Dedifferentiated amniotic fluid mesenchymal stem cell (primary cell): ENCODE measurements around the gene SLC12A2.

Source experiments
- DNase-seq: peaks from one replicate; pipeline ENCODE4 v3.0.0-alpha.2; 2016; ENCODE audit errors: extremely low spot score

Gene SLC12A2

DNA sequence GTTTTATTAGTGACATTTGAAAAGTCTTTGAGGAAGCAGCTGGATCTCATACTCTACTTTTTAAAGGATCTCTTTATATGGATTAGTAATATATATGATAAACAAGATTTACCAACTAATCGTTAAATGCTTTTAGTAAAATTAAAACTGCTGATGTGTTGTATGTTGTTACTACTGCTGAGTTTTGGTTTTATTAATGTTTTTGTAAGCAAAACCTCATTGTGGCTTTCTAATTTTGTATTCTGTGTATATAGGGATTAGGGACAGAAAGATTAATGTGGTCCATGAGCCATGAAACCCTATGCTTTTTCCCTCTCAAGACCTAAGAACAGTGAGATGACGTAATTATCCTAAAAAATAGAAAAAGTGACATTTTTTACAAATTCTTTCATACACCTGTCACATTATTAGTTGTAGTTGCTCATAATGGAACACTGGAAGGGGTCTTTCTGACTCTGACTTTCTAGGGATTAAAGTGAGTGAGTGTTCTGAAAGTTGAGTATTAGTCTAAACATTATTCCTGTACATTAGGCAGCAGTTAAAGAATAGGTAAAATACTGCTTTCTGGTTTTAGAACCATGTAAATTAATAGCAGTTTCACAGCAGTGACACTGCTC lies 85.9 kb downstream of the SLC12A2 start:
- no peak for DNase-seq

DNA sequence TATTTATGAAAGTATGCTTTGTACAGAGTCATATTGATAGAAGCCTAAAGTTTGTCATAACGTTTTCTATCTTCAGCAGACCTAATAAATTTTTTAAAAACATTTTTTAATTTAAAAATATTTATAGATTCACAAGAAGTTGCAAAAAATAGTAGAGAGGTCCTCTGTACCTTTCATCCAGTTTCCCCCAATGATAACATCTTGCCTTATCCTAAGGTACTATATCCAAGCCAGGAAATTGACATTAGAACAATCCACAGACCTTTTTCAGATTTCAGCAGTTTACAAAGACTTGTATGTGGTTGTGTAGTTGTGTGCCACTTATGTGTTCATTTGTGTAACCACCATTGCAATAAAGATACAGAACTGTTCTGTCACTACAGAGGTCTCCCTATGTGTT lies 88.5 kb downstream of the SLC12A2 start:
- DNase-seq, result no peak

DNA sequence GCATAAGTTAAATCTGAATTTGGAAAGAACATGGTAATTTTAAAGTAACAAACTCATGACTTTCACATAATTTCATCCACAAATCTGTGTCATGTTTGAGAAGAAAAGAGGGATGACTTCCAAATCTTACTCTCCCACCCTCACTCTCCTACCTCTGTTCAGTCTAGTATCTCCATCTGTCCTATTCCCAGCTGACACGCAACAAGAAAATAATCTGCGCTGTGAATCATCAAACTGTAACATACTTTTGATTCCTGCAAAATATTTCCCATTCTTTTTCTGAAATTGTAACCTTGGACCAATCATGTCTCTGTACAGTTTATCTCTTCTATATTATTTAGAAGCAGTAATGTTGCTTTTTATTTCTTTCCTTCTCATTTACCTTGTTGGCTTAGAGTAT lies 91.4 kb downstream of the SLC12A2 start:
- peak; percentile 22 for DNase-seq

DNA sequence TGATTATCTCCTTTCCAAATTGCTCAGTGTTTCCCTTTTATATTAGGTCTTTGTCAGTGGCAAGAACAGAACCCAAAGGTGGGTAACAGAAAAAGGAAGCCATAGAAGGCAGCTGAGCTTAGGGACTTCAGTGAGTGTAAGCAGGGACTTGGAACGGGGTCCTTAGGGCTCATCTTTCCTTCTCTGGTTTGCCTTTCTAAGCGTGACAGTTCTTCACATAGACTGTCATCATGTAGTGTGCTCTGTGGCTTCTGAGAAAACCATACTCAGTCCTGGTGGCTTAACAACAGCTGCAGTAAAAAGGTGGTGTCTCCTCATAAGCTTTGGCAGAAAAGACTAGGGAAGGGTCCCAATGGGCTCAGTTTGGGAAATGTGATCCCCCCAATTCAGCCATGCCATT lies 108.8 kb downstream of the SLC12A2 start:
- no peak for DNase-seq

DNA sequence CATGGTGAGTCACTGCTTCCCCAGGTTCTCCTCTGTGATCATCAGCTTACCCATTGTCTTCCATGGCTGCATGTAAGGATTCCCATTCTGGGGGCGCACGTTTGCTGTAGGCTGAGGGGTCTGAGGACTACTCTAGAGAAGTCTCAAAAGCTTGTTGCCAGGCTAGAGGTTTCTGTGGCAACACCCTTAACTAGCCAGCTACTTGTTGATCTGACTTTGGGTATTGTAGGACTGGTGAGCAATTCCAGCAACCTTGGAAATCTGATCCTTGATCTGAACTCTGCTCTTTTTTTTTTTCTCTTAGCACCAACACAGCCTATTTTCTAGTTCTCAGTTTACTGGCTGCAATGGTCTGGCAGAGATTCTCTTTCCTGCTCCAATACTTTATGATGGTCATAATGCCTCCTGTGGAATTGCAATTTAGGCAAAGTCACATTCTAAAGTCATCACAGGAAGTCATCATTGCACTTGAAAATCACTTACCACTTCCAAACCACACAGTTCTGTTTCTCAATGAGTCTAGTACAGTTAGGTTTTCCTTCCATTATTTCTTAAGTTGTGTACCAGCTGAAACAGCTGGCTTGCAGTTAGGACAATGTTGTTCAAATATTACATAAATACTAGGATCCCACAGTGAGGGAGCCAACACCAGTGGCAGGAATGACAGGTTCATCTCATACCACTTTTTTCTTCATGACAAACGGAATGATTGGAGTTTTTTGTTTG lies 110.3 kb downstream of the SLC12A2 start:
- no peak for DNase-seq

DNA sequence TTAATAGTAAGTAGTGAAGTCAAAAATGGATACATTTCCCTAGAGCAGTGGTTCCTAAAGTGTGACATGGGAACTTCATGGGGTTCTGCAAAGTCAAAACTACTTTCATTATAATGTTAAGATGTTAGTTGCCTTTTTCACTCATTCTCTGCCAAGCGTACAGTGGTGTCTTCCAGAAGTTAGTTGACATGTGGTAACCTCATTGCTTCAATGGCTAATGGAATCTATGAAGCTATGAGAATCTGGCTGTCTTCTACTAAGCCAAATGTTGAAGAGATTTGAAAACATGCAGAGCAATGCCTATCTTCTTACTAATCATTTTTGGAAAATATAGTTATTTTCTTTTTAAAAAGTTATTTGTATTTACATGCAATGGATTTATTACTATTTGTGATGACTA lies 111.8 kb downstream of the SLC12A2 start:
- no peak for DNase-seq

DNA sequence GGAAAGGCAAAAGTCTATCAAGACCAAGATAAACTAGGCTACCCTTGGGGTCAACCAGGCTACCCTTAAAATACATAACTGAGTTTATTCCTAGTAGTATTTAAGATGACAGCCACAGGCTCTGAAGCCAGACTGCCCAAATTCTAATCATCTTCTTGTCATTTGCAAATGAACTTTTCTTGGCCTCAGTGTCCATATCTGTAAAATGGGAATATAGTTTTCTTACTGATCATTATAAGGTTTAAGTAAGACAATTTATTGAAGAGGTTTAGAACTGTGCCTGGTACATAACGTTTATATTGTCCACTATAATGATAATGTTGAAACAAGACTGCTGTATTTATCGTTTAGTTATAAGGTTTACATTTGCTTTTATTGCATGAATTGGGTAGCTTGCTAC lies 112.5 kb downstream of the SLC12A2 start:
- no peak for DNase-seq

DNA sequence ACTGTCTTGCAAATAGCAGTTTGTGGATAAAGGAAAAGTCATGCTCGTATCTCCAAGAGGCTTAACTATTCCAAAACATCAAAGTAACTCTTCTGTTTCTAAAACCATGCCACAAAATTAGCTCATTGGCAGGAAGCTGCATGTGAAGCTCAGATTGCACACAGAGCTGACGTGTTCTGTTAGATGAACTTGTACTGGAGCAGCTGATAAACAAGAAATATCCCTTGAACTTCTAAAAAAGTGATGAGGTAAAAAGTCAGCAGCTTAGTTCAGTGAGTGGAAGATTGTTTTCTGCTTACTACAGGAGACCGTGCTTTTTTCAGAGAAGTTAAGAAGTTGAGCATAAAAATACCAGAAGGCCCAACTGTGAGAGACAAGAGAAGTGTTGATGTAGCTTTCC lies 113.2 kb downstream of the SLC12A2 start:
- peak; percentile 17 for DNase-seq

DNA sequence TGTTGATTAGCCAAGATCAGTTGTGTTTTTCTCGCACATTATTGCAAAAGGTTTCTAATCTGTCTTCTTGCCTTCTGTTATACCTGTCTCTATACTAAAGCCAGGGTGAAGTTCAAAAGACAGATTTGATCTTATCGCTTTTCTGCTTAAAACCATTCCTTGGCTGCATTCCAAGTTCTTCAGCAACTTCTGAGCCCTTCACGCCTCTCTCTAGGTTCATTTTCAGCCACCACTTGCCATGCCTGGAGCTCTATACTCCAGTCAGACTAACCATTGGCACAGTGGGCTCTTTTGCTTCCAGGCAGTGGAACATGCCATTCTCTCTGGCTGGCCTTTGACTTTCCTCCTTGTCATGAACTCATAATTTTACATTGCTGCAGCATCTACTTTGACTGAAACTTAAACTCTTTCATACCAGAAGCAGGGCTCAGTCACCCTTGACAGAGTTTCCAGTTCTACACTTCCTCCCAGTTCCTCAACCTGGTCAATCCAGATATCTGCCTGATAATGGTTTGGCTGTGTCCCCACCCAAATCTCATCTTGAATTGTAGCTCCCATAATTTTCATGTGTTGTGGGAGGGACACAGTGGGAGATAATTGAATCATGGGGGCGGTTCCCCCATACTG lies 114.4 kb downstream of the SLC12A2 start:
- DNase-seq, result no peak

DNA sequence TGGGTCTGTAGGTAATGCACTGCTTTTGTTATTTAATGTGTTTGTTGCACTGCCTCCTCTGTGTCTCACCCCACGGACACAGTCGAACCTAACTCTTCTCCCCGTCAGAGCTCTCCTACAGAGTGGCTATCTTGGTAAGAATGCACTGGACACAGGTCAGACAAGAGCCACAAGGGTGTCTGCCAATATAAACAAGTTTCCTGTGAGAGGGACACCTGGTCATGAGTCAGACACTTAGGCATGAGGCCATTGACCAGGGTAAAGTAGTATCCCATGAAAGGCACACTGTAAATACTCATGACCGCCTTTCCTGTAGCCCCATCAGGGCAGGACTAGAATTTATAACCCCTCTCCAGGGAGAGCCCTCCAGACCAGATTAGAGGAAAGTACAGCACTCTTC lies 115.5 kb downstream of the SLC12A2 start:
- no peak for DNase-seq

DNA sequence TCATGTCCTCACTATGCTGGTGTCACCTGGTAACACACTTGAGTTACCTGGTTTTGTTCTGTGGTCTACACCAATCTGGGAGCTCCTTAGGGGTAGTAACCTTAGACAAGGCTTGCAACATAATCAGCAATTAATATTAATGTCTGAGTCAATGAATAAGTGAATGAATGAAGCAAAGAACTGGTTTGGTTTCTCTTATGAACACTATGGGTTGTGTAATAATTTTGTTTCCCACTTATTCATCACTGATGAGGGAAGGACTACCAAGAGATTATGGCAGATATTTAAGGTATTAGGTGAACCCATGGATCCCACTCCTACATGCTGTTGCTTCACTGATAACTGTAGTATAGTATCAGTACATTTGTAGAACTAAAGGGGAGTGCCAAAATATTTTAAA lies 116.0 kb downstream of the SLC12A2 start:
- DNase-seq, result no peak

DNA sequence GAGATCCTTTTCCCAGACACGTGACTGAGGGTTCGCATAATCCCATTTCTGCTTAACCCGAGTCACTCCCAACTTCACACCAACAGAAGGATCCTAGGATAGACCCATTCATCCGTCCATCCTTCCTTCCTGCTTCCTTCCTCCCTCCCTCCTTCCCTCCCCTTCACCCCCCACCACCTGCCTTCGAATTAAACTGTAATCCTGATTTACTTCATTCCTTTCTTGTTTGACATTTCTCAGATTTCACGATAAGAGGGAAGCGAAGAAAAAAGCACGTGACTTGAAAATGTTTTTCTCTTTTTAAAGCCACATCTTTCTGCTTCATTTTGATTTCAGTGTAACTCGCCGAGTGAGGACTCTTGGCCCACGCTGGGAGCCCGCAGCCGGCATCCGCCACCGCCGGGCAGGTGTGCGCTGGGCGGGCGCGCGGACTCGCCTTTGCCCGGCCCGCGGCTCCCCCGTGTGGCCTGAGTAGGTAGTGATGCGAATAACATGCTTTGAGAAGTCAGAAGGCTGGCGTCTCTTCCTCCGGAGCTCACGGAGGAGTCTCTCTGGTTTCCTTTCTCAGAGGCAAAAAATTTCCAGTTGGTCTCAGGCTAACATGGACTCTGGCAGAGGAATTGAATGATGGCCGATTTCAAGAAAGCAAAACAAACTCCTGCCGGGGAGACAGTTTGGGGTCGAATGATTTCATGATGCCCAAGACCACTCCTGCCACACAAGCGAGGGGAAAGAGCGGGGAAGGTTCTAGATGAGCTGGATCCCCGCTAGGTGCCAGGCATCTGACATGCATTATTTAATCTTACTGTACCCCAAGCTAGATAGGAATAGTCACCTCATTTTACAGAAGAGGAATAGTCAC lies 117.7 kb downstream of the SLC12A2 start:
- DNase-seq, result peak; percentile 60

DNA sequence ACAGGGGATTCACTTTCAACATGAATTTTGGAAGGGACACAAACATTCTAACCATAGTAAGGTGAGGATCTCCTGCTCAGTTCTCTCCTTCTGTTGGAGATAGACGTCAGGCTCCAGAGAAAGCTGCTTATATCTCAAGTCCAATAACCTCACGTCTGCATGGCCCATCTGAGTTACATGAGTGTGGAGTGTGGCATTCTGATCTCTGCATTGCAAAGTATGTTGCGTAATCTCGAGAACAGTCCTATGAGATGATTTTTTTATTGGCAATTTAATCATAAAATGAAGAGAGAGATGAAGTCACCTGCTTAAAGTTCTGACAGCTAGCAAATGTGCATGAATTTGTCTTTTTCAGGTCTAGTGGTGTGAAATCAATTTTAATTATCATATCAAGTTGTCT lies 118.8 kb downstream of the SLC12A2 start:
- no peak for DNase-seq

DNA sequence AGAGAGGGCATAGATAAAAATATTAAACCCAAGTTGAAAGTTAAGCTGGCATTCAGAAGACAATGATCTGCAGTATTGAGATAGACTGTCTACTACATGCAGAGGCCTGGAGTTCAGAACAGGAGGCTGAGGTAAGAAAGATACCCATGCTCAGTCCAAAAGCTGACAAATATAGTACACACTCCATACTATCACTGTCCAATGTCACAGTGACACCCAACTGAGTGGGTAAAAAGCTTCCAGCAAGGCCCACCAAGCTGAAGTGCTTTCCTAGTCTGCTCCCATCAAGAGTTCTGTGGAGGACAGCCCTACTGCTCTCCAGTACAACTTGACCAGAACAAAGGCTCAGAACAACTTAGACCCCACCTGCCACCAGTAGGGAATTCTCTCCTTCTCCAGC lies 124.9 kb downstream of the SLC12A2 start:
- no peak for DNase-seq

DNA sequence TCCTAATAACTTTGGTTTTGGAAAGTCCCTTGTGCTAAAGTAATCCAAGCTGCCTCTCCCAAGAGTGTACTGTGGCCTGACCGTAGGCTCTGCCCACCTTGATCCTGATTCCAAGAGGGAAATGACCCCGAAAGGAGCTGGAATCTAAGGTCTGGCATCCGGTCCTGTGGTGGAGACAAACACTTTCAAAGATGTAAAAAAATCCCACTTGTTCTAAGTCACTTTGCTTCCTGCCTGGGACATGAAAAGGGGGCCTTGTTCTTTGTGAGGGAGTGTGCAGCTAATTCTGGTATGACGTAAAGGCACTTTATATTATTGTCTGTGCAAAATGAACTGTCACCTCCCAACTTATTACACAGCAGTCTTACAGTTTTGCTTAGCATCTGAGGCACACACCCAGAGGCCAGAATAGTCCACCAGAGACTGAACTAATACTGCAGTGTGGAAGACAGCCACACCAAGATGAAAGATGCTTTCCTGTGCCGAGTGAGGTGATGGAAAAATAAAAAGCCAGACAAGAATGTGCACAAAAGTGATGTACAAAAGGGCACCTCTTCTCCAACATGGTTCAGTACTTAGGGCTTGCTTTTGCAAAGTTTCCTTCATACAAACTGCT lies 128.7 kb downstream of the SLC12A2 start:
- no peak for DNase-seq

DNA sequence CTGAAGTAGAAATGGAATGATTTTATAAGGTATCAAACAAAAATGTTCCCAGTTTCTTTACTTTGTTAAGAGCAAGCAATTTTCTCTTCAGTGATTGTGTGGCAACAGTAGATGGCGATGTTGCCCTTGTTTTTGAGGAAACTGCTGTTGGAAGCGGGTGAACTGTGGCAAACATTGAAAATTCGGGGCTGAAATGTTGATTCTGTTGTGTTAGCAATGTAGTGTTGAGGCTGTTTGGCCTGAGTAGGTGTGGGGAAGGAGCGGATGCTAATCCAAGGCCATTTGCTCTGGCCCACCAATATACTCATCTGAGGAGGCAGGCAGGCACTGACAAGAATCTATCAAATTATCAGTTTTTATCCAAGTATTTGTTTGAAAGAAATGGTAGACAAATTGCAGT lies 129.8 kb downstream of the SLC12A2 start:
- DNase-seq, result peak; percentile 62

DNA sequence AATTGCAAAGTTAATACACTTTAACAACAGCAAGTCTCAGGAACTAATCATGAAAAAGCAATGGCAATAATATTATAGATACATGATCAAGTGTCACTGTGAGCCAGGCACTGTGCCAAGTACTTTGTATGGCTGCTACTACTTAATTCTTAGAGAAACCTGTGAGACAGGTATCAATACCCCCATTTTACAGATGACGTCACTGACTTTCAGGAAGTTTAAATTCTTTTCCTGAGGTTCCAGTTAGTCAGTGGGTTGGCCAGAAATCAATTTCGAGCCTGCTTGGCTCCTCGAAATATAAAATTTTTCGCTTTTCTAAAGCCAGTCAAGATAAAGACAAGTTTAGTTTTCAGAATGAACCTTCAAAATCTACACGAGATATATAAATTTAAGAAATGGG lies 130.3 kb downstream of the SLC12A2 start:
- DNase-seq, result no peak

DNA sequence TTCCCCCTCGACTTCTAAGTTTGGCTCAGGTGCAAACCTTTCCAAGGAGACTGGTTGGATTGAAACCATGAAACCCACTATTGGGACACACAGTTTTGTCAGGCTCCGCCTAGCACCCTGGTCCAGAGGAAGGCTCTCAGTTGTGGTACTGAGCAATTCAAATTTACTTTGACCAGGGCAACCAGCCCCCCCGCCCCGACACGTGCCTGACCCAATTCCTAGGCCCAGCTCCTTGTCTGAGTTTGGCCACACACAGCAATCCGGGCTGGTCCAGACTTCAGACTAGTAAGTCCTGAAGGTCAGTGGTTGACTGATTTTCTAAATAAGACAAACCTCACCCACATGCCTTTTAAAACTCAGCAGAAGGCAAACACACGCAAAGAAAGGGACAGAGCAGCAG lies 132.7 kb downstream of the SLC12A2 start:
- DNase-seq, result no peak

DNA sequence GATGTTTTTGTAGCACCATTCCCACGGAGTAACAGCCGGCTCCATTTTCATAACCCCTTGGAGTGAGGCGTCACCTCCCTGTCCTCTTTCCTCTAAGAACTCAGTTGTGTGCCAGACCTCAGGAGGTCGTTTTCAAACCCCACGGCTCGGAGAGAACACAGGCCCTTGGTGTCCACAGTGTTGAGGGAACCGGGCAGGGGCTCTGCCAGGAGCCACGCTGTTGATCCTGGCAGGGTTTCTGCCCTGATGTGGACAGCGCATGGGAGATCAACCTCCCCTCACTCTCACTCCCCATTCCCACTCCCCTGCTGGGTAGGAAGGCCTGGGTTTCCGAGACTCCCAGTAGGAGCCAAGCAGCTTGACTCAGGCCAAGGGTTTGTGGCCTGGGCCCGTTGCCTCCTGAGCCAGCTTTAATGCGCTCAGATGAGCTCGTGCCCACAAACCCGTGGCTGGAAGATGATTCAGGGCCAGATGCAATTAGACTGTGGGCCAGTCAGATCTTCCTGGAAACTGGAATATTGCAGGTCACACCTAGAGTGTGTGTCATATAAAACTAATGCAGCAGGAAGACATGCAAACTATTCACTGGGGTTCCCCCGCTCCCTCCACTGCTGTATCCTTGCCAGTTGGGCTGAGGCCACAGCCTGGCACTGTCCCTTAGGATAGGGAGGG lies 133.4 kb downstream of the SLC12A2 start:
- DNase-seq, result no peak

DNA sequence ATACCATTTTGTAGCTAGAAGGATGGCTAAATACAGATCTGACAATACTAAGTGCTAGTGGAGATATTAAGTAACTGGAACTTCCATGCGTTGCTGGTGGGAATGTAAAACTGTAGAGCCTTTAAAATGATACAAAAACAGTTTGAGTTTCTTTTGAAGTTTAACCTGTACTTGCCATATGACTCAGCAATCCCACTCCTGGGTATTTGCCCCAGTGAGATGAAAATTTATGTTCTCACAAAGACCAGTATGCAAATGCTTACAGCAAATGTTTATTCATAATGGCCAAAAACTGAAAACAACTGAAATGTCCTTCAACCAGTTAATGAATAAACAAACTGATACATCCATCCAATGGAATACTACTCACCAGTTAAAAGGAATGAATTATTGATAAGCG lies 137.3 kb downstream of the SLC12A2 start:
- DNase-seq, result no peak

DNA sequence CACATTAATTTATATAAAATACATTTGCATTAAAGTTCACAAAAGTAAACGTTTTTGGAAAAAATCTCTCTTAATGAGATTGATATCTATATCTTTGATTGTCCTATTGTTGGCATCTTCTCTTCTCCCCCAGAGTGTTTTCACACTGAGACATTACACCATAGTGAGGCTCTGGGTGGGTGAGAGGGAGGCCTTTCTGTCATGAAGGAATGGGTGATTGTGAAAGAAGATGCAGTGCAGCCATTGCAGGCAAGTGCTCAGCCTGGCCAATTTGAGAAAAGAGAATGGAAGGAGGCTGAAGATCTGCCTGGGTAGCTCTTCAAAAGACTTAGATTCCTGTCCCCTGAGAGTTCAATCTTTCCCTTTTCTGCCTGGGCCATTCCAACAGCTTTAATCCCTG lies 140.8 kb downstream of the SLC12A2 start:
- no peak for DNase-seq
